K562 (cell line): ENCODE measurements around the gene MATCAP1. TPM values are rescaled to one million over a fixed set of nuclear protein-coding genes. Genes with fewer than 3 reads are reported as not detected.
A peak's percentile ranks its signal among the peaks of the same experiment; 100 is the strongest.

Source experiments
- ARID2 ChIP-seq: fragments of 450-650 bp; IDR thresholded peaks from 2 replicates; pipeline ENCODE4 v1.6.1; 2017; ENCODE audit warnings: antibody characterized with exemption, mild to moderate bottlenecking
- CAMTA2 ChIP-seq: fragments of 250-450 bp; sonication (Bioruptor Pico); conservative IDR thresholded peaks from 2 replicates; pipeline ENCODE4 v1.5.1; 2022
- CEBPG ChIP-seq, 3 experiments: fragments of 200-800 bp in 1 of 3; sonication (Bioruptor generic) in 1 of 3; sonication (generic) in 1 of 3; formaldehyde crosslinking in 1 of 3; IDR thresholded peaks in 2 of 3; conservative IDR thresholded peaks in 1 of 3; 2 replicates each; pipeline versions ENCODE4 v1.6.1 to v1.8.0; 2016 to 2022; ENCODE audit warnings: missing compliant biosample characterization in 2 of 3, missing genetic modification characterization in 2 of 3, mild to moderate bottlenecking in 1 of 3, missing genetic modification reagents in 1 of 3
- MED1 ChIP-seq: sonication (generic); formaldehyde crosslinking; IDR thresholded peaks from 2 replicates; pipeline ENCODE4 v1.8.1; 2023; ENCODE audit warnings: missing genetic modification reagents, borderline replicate concordance
- OTX1 ChIP-seq: fragments of 450-650 bp; formaldehyde crosslinking; IDR thresholded peaks from 2 replicates; pipeline ENCODE4 v1.4.0; 2022; ENCODE audit warnings: mild to moderate bottlenecking
- RUNX1 ChIP-seq: sonication (generic); IDR thresholded peaks from 2 replicates; pipeline ENCODE4 v1.6.1; 2016; ENCODE audit warnings: antibody characterized with exemption, low read depth
- TEAD1 ChIP-seq, 2 experiments: fragments of 450-650 bp in 1 of 2; sonication (generic) in 1 of 2; formaldehyde crosslinking; IDR thresholded peaks; 2 replicates each; pipeline versions ENCODE4 v1.4.0 to v1.8.0; 2020 to 2022; ENCODE audit warnings: mild to moderate bottlenecking in 2 of 2, missing genetic modification reagents in 1 of 2
- ZNF23 ChIP-seq: fragments of 250-450 bp; sonication (Bioruptor Pico); IDR thresholded peaks from 2 replicates; pipeline ENCODE4 v1.4.0; 2020; ENCODE audit warnings: mild to moderate bottlenecking
- ZNF431 ChIP-seq: sonication (generic); formaldehyde crosslinking; IDR thresholded peaks from 2 replicates; pipeline ENCODE4 v1.8.0; 2022; ENCODE audit warnings: mild to moderate bottlenecking, missing genetic modification reagents
- ZNF766 ChIP-seq: fragments of 200-800 bp; sonication (Bioruptor generic); conservative IDR thresholded peaks from 2 replicates; pipeline ENCODE4 v1.6.1; 2016; ENCODE audit warnings: missing genetic modification characterization, missing compliant biosample characterization
- polyA plus RNA-seq, 8 experiments: library from polyadenylated mRNA; depleted of rRNA in 4 of 8; stranded (reverse) in 5 of 8; unstranded in 3 of 8; fragments of >200 nt; fragmentation: Nextera tagmentation in 2 of 8; fragmentation: Illumina TruSeq in 1 of 8; extraction: Ambion mirVana in 2 of 8; extraction: Trizol in 1 of 8; gene quantifications; 2 replicates each; pipeline versions ENCODE4 v1.2.1 to v1.2.3, GENCODE V29; 2011 to 2014; ENCODE audit warnings: inconsistent platforms in 1 of 8, missing spikeins in 1 of 8
- total RNA-seq, 7 experiments: library from RNA; depleted of rRNA in 6 of 7; stranded (reverse); fragments of >200 nt in 6 of 7; fragmentation: Illumina TruSeq in 2 of 7; extraction: Trizol in 2 of 7; gene quantifications; 2 replicates each; pipeline versions ENCODE4 v1.2.1 to v1.2.3, GENCODE V29; 2011 to 2021; ENCODE audit warnings: low replicate concordance in 1 of 7
- TF ChIP-seq, protein P1 (sequence below), 3 experiments: IDR thresholded peaks in 2 of 3; conservative IDR thresholded peaks in 1 of 3; 2 replicates each; pipeline ENCODE4 v1.5.1; 2011 to 2012; ENCODE audit warnings: low read length in 3 of 3, mild to moderate bottlenecking in 3 of 3, control low read depth in 2 of 3, improper control_type of control experiment in 1 of 3, inconsistent platforms in 1 of 3, low read depth in 1 of 3, mixed read lengths in 1 of 3, moderate library complexity in 1 of 3; ENCODE audit not compliant: insufficient read depth in 2 of 3
- TF ChIP-seq, protein P2 (sequence below): fragments of 250-450 bp; sonication (Bioruptor Pico); IDR thresholded peaks from 2 replicates; pipeline ENCODE4 v1.5.0; 2021; ENCODE audit warnings: mild to moderate bottlenecking, moderate library complexity
- TF ChIP-seq, protein P3 (sequence below): fragments of 450-650 bp; IDR thresholded peaks from 2 replicates; pipeline ENCODE4 v1.6.1; 2016; ENCODE audit warnings: low read depth

Gene MATCAP1
- total and polyA plus RNA-seq, 9 of the 15 experiments (the other 6 are each of a cell fraction or from before 2014, with no cell fraction given) = 3.4 to 20.5 (median 10.3) TPM

DNA sequence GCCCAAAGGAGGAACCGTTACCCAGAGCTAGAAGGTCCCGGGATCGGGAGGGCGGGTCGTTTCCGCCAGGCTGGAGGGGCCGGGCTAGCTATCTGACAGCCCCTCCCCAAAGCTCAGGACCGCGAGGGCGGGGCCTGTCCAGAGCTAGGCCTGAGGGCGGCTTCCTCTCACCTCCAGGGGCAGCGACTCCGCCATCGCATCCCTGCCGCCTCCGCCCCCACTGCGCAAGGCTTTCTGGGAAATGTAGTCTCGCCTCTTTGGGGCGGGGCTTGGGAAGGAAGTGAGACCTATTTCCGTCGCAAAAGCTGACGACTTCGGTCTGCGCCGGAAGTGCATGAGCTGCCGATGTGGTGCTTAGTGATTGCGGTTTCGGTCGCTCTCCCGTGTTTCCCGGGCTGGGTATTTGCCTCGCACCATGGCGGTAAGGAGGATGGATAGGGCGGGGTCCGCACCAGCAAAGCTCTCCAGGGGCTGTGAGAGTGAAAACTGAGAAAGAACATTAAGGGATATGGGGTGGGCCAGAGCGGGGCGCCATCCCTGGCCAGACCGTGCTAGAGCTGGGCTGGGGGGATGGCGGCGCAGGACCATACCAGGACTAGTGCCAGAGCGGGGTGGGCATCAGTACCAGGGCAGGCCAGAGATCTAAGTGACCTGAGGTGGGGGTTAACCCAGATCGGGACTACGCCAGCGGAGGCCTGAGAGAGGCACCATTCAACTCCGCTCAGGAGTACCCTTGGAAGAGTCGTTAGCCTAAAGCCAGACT lies 43.2 kb upstream of the MATCAP1 start, which contains the start of gene TMEM208 (continued):
- TF ChIP-seq ZNF766 (peak; percentile 82), ZNF23 (no peak), OTX1 (CRISPR knock-in tag) (peak; percentile 16; the same call in 1 of the 2 replicates), CEBPG (CRISPR knock-in tag; IDR thresholded peaks at IDR 0.05) (no peak), CEBPG (tag; conservative IDR thresholded peaks at IDR 0.05 in 1 of 2, IDR thresholded peaks at IDR 0.05 in 1 of 2) (no peak), RUNX1 (peak; percentile 68; the same call in 1 of the 2 replicates), MED1 (CRISPR knock-in tag) (no peak), ZNF431 (CRISPR knock-in tag) (no peak), TEAD1 (CRISPR knock-in tag; IDR thresholded peaks at IDR 0.05) (peak in 1 of 2 experiments; percentile 61; a peak in 1 of 4 replicates), CAMTA2 (CRISPR knock-in tag) (no peak), ARID2 (no peak)
- TF ChIP-seq, protein P1, sequence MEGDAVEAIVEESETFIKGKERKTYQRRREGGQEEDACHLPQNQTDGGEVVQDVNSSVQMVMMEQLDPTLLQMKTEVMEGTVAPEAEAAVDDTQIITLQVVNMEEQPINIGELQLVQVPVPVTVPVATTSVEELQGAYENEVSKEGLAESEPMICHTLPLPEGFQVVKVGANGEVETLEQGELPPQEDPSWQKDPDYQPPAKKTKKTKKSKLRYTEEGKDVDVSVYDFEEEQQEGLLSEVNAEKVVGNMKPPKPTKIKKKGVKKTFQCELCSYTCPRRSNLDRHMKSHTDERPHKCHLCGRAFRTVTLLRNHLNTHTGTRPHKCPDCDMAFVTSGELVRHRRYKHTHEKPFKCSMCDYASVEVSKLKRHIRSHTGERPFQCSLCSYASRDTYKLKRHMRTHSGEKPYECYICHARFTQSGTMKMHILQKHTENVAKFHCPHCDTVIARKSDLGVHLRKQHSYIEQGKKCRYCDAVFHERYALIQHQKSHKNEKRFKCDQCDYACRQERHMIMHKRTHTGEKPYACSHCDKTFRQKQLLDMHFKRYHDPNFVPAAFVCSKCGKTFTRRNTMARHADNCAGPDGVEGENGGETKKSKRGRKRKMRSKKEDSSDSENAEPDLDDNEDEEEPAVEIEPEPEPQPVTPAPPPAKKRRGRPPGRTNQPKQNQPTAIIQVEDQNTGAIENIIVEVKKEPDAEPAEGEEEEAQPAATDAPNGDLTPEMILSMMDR (IDR thresholded peaks at IDR 0.05 in 2 of 3, conservative IDR thresholded peaks at IDR 0.05 in 1 of 3; ENCODE audit: insufficient read depth in 2 of 3, low read depth in 1 of 3, low read length in 3 of 3) = peak in 2 of 3 experiments; percentile 27 to 28; a peak in 4 of 6 replicates
- TF ChIP-seq, protein P2, sequence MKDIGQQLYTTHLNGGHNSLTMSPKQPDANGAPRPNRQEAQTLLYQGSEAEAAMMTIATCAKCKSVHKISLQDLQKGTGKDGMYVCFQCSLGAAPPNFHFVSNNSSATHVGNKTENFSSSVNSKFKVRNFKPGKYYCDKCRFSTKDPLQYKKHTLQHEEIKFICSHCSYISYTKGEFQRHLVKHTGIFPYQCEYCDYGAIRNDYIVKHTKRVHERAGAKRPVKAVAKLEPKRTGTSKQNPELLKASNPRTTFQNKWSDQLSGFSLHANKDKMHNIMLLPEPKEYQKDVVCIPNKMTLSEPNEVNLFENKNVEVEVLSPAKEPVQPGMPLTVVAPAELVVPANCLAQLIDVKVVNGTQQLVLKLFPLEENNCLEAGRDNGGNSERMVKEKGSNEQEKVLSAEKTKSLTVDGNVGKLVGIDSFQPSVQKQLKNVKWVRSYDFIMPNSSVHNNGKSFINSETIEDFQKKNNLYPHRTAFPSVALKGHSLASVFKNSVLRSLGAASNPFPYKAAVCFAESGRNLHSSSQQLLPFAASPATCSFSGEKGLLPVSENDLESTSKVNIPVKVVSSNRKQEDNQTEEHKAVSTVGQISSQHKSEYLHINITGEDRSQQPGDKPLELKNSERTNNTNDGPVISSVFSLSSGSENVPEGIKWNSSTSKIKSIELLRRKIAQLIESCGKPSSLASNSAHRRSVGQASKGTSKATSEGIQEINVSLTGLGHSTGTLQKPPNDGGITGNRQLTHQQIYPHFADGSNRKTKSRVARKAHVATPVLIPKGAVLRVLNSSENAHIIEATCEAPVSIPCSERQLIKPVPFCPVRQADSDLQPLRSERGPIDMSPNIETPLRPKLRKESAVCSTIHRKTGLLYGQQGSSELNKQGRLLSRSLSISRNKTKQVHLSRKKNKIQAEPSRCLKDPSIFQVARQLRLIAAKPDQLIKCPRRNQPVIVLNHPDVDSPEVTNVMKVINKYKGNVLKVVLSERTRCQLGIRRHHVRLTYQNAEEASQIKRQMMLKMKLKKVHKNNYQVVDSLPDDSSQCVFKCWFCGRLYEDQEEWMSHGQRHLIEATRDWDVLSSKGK (CRISPR knock-in tag) = no peak
- TF ChIP-seq, protein P3, sequence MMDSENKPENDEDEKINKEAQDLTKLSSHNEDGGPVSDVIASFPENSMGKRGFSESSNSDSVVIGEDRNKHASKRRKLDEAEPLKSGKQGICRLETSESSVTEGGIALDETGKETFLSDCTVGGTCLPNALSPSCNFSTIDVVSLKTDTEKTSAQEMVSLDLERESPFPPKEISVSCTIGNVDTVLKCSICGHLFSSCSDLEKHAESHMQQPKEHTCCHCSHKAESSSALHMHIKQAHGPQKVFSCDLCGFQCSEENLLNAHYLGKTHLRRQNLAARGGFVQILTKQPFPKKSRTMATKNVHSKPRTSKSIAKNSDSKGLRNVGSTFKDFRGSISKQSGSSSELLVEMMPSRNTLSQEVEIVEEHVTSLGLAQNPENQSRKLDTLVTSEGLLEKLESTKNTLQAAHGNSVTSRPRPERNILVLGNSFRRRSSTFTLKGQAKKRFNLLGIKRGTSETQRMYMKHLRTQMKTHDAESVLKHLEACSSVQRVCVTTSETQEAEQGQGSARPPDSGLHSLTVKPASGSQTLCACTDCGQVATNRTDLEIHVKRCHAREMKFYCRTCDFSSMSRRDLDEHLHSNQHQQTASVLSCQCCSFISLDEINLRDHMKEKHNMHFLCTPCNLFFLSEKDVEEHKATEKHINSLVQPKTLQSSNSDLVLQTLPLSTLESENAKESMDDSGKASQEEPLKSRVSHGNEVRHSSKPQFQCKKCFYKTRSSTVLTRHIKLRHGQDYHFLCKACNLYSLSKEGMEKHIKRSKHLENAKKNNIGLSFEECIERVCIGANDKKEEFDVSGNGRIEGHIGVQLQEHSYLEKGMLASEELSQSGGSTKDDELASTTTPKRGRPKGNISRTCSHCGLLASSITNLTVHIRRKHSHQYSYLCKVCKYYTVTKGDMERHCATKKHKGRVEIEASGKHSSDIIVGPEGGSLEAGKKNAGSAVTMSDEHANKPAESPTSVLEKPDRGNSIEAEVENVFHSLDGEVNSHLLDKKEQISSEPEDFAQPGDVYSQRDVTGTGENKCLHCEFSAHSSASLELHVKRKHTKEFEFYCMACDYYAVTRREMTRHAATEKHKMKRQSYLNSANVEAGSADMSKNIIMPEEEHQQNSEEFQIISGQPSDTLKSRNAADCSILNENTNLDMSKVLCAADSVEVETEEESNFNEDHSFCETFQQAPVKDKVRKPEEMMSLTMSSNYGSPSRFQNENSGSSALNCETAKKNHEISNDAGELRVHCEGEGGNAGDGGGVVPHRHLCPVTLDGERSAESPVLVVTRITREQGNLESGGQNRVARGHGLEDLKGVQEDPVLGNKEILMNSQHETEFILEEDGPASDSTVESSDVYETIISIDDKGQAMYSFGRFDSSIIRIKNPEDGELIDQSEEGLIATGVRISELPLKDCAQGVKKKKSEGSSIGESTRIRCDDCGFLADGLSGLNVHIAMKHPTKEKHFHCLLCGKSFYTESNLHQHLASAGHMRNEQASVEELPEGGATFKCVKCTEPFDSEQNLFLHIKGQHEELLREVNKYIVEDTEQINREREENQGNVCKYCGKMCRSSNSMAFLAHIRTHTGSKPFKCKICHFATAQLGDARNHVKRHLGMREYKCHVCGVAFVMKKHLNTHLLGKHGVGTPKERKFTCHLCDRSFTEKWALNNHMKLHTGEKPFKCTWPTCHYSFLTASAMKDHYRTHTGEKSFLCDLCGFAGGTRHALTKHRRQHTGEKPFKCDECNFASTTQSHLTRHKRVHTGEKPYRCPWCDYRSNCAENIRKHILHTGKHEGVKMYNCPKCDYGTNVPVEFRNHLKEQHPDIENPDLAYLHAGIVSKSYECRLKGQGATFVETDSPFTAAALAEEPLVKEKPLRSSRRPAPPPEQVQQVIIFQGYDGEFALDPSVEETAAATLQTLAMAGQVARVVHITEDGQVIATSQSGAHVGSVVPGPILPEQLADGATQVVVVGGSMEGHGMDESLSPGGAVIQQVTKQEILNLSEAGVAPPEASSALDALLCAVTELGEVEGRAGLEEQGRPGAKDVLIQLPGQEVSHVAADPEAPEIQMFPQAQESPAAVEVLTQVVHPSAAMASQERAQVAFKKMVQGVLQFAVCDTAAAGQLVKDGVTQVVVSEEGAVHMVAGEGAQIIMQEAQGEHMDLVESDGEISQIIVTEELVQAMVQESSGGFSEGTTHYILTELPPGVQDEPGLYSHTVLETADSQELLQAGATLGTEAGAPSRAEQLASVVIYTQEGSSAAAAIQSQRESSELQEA = no peak
